A673 (cell line): ENCODE results near the gene AGER.

Source experiments
- EZH2 ChIP-seq: fragments of 200-600 bp; sonication (generic); IDR thresholded peaks from 2 replicates; pipeline ENCODE4 v1.6.1; 2017; ENCODE audit warnings: borderline replicate concordance, low read depth, mild to moderate bottlenecking, mixed read lengths, antibody characterized with exemption, low read length; ENCODE audit not compliant: poor library complexity, severe bottlenecking
- TF ChIP-seq, protein P1 (sequence below): fragments of 300-800, 200-600 bp; sonication (generic); conservative IDR thresholded peaks from 2 replicates; pipeline ENCODE4 v1.5.1; 2017; ENCODE audit warnings: low read depth, mild to moderate bottlenecking, antibody characterized with exemption, low read length, moderate library complexity, mixed read lengths

DNA sequence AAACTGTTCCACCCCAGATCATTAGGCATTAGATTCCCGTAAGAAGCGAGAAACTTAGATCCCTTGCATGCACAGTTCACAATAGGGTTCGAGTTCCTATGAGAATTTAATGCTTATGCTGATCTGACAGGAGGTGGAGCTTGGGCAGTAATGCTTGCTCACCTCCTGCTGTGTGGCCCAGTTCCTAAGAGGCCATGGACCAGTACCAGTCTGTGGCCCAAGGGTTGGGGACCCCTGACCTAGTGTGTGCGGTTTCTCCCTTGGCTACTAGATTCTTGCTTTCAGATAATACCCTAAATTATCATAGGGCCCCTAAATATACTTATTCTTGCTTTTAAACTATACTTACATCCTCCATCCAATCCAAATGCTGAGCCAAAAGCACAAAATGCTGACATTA lies 10.3 kb upstream of the AGER start:
- TF ChIP-seq, protein P1, sequence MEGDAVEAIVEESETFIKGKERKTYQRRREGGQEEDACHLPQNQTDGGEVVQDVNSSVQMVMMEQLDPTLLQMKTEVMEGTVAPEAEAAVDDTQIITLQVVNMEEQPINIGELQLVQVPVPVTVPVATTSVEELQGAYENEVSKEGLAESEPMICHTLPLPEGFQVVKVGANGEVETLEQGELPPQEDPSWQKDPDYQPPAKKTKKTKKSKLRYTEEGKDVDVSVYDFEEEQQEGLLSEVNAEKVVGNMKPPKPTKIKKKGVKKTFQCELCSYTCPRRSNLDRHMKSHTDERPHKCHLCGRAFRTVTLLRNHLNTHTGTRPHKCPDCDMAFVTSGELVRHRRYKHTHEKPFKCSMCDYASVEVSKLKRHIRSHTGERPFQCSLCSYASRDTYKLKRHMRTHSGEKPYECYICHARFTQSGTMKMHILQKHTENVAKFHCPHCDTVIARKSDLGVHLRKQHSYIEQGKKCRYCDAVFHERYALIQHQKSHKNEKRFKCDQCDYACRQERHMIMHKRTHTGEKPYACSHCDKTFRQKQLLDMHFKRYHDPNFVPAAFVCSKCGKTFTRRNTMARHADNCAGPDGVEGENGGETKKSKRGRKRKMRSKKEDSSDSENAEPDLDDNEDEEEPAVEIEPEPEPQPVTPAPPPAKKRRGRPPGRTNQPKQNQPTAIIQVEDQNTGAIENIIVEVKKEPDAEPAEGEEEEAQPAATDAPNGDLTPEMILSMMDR: no peak
- no peak for TF ChIP-seq EZH2
